ENCODE measurements around the gene STAT5B.
"Not testable (repeated sequence)": the region's sequence is repeated elsewhere in the genome, so short reads cannot be mapped to it uniquely, and the experiment has no call there.

Gene STAT5B

DNA sequence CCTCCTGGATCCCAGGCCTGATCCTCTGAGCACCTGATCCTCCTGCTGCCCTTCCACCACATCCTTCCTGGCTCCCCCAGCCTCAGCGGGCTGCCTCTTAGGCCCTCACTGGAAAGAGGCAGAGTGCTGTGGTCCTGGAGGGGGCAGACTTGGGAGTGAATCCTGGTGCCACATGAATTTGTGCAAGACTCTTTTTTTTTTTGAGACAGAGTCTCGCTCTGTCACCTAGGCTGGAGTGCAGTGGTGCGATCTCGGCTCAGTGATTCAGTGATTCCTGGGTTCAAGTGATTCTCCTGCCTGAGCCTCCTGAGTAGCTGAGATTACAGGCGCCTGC is 84.9 kb downstream of the STAT5B start:
- DNase-seq, result no peak

- DNase-seq, result no peak
Measured at GRCh38 chr17:42190491-42191274, 85.5 kb downstream of the STAT5B start.

- no peak for DNase-seq
Measured at GRCh38 chr17:42189651-42189965, 86.6 kb downstream of the STAT5B start.

DNA sequence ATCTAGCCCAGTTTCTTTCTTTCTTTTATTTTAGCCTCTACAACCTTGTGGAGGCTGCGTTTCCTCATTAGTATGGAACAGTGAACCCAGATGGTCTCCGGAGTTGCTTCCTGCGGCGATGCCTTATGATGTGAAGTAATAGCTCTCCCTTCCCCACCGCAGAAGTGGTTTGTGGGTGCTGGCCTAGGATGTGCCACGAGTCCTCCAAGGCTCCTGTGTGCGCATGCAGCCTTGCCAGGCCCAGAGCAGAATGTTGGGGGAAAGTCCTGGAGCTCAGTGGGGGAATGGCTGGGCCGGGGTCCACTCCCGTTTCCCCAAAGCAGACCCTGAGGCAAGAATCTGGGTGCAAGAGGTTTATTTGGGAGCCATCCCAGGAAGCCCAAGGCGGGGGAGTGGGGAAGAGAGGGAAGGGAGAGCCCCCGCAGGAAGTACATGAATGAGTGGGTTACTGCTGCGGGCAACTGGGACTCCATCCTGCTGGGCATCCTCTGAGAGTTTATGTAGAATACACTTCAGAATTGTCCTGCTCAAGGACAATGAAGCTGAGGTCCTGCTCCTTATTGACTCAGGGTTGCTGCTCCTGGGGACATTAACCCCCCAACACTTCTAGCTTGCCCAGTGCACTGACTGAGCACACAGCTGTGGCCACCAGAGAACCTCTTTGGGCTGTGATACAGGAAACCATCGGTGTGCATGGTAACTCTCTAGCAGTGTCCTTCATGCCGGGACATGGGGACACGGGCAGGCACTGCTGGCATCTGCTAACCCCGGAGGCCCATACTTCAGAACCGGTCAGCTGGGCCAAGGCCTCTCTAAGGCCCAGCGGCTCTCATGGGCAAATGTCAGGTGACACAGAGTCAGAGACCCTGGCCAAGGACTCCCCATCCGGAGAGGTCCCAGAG is 87.2 kb downstream of the STAT5B start:
- DNase-seq, result no peak

DNA sequence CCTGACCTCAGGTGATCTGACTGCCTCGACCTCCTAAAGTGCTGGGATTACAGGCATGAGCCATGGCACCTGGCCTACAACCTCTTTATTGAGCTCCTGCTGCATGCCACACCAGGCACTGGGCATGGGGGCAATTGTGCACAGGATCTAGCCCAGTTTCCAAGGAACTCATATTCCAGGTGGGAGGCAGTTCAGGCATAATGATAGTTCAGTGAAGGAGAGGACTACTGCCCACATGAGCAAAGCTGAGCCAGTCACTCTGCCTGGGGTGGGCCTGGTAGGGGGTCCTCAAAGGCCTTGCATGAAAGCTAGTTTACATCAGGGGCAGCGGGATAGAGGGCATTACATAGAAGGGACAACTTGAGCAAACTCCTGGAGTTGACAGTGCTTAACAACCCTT is 88.4 kb downstream of the STAT5B start:
- no peak for DNase-seq

DNA sequence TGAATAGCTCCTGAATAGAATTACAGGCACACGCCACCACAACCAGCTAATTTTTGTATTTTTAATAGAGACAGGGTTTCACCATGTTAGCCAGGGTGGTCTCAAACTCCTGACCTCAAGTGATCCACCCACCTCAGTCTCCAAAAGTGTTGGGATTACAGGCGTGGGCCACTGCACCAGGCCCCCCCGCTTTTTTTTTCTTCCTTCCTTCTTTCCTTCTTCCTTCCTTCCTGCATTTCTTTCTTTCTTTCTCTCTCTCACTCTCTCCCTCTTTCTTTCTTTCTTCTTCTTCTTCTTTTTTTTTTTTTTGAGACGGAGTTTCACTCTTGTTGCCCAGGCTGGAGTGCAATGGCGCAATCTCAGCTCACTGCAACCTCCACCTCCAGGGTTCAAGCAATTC is 90.0 kb downstream of the STAT5B start:
- DNase-seq, result not testable (repeated sequence)

DNA sequence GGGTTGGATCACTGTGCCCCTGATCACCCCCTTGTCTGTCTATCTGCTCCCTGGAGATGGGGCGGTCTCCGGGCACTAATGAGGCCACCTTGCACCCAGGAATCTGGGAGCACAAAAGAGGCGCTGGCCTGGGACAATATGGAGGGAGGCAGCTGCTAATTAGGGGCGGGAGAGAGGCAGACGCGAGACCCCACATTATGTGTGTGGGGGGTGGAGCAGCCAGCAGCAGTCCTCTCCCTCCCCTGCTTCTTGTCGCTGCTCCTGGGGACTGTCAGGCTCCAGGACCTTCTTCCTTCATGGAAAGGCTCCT is 90.6 kb downstream of the STAT5B start:
- DNase-seq, result no peak

GRCh38 chr17:42184713-42185620 is 91.2 kb downstream of the STAT5B start, which contains the start of gene HCRT:
HCRT (minus strand) TSS chr17:42185452; CDS start chr17:42185365, 87 bp downstream.
- DNase-seq, result no peak

DNA sequence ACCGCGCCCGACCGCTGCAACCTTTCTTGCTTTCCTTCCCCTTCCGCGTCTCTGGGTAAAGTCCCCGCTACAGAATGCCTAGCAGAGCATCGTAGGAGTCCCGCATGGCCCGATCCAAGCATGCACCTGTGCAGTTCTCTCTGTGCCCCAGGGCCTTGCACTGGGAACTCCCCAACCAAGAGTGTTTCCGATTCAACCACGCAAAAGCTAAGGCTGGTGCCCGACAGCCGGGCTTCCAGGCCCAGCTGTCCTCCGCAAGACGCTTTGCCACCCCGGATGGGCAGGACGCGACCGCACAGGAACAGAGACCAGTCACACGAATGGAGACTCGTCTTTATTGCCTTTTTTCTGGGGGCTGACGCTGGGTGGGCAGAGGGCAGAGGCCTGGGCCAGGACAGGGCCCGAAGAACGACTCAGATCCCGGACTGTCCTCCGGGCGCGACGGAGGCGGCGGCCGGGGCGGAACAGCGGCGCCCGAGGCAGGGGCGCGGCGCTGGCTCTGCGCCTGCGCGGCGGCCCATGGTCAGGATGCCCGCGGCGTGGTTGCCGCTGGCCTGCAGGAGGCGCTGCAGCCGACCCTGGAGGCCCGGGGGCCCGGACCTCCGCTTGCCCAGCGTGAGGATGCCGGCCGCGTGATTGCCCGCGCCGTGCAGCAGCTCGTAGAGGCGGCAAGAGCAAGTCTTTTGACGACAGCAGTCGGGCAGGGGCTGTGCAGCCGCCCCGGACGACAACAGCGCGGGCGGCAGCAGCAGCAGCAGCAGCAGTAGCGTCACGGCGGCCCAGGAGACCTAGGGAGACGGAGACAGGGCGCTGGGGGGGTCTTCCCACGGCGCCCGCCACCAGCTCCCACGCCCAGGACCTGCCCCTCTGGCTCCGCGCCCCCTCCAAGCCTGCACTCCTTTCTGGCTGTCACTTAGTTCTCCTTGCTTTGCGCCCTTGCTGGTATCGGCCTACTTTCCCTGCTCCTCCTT is 92.2 kb downstream of the STAT5B start:
- DNase-seq, result no peak

- DNase-seq, result no peak
Measured at GRCh38 chr17:42182927-42183734, 93.1 kb downstream of the STAT5B start.

DNA sequence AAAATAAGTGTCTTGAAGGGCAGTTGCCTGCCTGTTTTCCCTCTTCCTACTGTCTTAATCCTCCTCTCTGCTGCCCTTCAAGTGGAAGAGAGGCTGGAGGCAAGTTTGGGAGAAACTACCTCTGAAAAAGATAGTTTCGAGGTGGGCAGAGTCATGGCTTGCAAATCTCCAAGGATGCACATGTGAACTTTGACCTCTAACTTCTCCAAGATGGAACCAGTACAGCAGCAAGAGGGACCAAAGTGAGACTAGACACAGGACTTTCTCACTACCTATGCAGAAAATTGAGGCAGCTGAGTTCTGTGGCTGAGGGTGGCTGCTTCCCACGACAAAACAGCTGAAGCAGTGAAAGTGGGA is 94.4 kb downstream of the STAT5B start:
- no peak for DNase-seq

GRCh38 chr17:42180922-42181850 is 95.0 kb downstream of the STAT5B start, which contains the start of gene KCNH4:
KCNH4 (minus strand) TSS chr17:42181142; CDS start chr17:42180945, 197 bp downstream.
- no peak for DNase-seq

GRCh38 chr17:42180411-42180921 is 95.7 kb downstream of the STAT5B start:
- DNase-seq, result no peak

DNA sequence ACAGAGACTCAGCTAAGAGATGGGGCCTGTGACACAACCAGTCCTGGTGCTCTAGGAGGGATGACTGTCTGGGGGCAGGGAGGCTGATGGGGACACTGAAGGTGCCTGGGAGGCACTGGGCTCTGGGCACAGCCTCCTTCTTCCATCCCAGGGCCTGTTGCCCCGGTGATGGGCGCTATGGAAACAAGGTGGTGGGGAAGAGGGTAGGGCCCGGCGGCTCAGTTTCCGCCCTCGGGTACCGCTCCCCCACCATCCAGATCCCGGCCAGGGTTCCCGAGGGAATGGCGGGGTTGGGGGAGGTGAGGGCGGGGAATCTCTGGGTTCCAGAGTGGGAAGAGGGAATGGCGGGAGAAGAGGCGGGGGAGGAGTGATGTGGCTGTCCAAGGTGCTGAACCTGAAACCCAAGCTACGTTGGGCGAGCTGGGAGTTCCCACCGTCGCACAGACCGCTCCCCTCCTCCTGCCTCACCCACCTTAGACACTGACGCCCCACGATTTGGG is 96.2 kb downstream of the STAT5B start:
- DNase-seq, result no peak

DNA sequence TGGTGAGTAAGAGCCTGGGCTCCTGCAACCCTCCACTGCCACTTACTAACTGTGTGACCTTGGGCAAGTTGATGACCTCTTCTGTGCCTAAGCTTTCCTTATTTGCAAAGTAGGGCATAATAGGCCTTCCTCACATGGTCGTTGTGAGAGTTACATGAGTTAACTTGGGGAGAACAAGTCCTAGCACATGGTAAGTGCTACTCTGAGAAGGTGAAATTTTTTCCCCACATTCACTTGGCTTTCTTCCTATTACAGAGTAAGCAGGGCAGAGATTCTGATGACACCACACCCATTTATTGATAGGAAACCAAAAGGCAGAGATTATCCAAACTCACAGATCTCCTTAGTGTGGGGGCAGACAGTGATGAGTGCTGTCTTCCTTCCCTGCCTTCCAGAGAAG is 96.9 kb downstream of the STAT5B start:
- no peak for DNase-seq

- DNase-seq, result no peak
Measured at GRCh38 chr17:42178817-42179216, 97.4 kb downstream of the STAT5B start.

GRCh38 chr17:42177684-42178083 is 98.5 kb downstream of the STAT5B start:
- DNase-seq, result no peak

DNA sequence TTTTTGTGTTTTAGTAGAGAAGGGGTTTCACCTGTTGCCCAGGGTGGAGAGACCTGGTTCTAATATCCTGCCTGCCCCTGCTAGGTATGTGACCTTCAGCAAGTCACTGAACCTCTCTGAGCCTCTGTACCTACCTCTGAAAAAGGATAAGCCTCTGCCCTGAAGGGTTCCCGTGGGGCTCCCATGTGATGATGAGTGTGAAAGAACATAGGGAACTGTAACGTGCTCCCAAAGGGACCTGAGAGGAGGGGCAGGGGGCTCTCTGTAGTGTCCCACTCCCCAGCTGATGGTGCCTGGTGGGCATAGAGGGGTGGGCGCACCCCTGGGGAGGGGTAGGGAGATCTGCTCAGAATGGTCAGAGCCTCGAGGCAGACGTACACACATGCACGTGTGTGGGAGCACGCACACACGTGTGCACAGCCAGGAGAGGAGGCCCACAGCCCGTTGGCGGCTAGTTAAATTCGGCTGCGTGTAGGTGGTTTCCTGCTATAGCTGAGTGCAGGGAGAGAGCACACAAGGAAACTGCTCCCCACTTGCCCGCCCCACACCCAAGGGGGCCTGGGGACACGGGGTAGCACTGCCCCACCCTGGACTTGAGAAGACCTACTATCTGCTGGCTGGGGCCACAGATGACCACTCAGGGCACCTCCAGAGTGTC is 101.9 kb downstream of the STAT5B start:
- DNase-seq, result no peak

GRCh38 chr17:42171831-42172230 is 104.4 kb downstream of the STAT5B start:
- no peak for DNase-seq

All from NK-92 treated with Interleukin-12 subunit alpha and Interleukin-12 subunit beta, amount 100 ng/mL, for 24 hours (cell line).